ENCODE results near the gene SCAF11. TPM values are rescaled to one million over a fixed set of nuclear protein-coding genes. Genes with fewer than 3 reads are reported as not detected.

The SCAF11 gene
- total RNA-seq, 1 donor from 2014 or later, result 95.6 TPM

- DNase-seq (ENCODE audit: extremely low read depth, low read depth, low spot score), result no peak
Measured at GRCh38 chr12:45986641-45987339, 3.6 kb downstream of the SCAF11 start.

DNA sequence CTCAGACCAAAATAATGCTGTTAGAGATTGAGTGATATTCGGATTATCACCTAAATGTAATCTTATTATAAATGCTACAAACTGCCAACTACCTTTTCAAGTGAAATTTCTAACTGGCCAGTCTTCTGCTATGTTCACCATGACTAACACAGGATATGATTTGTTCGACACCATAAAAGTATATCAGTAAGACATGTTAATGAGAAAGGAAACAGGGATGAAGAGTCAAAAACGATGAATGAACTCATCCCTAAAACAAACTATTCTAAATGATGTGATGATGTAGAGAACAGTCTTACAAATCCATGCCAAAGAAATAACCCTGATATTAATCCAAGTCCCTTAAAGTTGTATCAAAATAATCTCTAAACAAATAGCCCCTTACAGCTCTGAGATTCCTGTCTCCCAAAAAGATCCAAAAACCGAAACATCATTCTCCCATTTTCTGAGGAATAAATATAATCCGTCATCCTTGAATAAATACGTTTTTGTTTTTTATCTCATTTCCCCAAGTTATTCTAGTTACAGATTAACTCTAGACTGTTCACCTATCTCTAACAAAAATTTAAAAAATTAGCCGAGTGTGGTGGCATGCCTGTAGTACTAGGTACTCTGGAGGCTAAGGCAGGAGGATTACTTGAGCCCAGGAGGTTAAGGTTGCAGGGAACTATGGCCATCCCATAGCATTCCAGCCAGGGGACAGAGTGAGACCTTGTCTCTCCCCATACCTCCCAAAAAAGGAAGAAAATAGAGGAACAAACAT, 9.1 kb downstream of the SCAF11 start:
- DNase-seq (ENCODE audit: extremely low read depth, low read depth, low spot score), result no peak

DNA sequence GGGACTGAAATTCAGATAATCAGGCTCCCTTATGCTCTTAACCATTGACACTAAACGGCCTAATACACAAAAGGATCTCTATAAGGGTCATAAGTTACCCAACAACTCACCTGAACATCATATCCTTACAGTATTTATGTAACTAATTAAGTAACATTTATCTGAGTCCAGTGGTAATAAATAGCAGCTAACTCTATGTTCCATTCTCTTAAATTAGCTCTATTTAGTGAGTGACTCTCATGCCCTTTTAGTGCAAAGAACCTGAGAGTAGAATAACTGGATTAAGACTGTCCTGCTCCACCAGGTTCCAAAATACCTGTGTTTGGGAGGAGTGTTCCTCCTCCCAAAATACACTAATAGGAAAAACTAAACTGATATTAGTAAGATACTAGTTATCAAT, 9.8 kb downstream of the SCAF11 start:
- DNase-seq (ENCODE audit: extremely low read depth, low read depth, low spot score), result no peak

DNA sequence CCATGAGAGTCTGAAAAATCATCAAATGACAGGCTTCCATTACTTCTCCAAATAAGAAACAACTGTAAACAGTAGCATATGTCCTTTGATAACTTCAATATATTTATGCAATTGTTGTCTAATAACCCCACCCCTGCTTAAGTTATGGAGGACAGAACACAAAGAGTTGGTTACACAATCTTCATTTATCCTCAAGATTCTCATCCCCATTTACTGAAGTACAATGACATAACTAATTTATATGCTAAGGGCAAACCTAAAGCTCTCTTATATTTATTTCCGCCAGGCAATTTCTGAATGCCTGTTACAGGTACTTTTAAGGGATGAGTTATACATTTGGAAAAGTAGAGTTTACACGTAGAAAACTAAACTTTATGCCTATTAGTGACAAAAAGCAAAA, 12.3 kb downstream of the SCAF11 start:
- DNase-seq (ENCODE audit: extremely low read depth, low read depth, low spot score), result no peak

DNA sequence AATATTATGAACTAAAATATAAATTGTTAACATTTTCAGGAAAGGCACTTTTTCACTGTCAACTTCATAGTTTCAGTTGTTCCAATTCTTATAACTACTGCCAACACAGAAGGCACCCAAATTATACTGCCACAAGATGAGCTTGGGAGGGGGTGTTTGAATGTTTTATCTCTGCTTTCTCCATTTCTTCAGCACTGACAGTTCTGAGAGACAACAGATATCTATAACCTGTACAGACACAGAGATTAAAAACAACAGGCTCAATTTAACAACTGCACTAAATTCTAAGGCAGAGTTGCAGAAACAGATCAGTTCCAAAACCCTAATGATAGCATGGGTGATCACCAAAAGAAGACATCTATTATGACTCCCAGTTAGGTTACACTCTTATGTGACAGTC, 12.8 kb downstream of the SCAF11 start:
- no peak for DNase-seq (ENCODE audit: extremely low read depth, low read depth, low spot score)

- DNase-seq (ENCODE audit: extremely low read depth, low read depth, low spot score), result no peak
Measured at GRCh38 chr12:45975506-45975905, 14.9 kb downstream of the SCAF11 start.

DNA sequence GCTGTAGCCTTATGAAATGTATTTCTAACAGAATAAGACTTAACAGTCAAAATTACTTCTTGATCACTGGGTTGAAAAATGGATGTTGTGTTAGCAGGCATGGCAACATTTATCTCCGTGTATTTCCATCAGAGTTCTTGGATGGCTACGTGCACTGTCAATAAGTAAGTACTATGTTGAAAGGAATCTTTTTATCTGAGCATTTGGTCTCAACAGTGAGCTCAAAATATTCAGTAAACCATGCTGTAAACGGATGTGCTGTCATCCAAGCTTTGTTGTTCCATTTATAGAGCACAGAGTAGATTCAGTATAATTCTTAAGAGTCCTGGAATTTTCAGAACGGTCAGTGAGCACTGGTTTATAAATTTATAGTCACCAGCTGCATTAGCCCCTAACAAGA, 15.5 kb downstream of the SCAF11 start:
- no peak for DNase-seq (ENCODE audit: extremely low read depth, low read depth, low spot score)

DNA sequence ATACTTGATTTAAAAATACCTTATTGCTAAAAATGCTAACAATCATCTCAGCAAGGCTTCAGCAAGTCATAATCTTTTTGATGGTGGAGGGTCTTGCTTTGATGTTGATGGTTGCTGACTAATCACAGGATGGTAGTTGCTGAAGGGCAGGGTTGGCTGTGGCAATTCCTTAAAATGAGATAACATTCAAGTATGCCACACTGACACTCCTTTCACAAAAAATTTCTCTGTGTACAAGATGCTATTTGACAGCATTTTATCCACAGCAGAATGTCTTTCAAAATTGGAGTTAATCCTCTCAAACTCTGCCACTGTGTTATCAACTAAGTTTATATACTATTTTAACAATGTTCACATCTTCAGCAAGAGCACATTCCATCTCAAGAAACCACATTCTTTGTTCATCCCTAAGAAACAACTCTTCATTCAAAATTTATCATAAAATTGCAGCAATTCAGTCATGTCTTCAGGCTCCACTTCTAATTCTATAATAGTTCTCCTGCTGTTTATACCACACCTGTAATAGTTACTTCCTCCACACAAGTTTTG, 16.1 kb downstream of the SCAF11 start:
- no peak for DNase-seq (ENCODE audit: extremely low read depth, low read depth, low spot score)

DNA sequence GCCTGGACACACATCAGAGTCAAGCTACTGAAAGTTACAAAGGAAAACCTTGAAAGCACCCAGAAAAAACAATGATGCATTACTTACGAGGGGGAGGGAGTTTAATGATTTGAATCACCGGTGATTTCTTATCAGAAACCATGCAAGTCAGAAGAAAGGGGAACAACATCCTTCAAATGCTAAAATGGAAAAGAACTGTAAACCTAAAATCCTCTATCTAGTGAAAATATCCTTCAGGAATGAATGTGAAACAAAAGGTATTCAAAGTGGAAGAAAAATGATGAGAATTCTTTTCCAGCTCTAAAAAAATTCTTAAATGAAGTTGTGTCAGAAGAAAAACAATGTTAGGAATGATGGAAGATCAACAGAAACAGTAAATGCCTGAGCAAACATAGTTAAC, 16.8 kb downstream of the SCAF11 start:
- no peak for DNase-seq (ENCODE audit: extremely low read depth, low read depth, low spot score)

DNA sequence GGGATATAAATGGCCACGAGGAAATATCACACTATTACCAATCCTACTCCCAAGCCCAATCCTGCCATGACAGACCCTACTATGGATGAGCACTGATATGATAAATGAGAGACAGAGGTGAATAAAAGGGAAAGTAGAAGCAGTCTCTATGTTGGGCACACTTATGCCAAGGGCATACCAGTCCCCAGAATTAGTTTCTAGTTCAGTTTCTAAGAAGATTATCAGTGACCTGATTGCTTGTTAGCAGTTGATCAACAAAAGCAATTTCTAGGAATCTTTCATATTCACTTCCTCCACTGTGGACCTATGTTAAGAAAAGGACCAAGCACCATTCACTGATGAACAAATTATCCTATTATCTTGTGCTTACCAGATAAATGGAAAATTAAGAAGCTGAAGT, 20.0 kb downstream of the SCAF11 start:
- DNase-seq (ENCODE audit: extremely low read depth, low read depth, low spot score), result no peak

- DNase-seq (ENCODE audit: extremely low read depth, low read depth, low spot score), result no peak
Measured at GRCh38 chr12:45969084-45969483, 21.3 kb downstream of the SCAF11 start.

- DNase-seq (ENCODE audit: extremely low read depth, low read depth, low spot score), result no peak
Measured at GRCh38 chr12:45966486-45966885, 23.9 kb downstream of the SCAF11 start.

DNA sequence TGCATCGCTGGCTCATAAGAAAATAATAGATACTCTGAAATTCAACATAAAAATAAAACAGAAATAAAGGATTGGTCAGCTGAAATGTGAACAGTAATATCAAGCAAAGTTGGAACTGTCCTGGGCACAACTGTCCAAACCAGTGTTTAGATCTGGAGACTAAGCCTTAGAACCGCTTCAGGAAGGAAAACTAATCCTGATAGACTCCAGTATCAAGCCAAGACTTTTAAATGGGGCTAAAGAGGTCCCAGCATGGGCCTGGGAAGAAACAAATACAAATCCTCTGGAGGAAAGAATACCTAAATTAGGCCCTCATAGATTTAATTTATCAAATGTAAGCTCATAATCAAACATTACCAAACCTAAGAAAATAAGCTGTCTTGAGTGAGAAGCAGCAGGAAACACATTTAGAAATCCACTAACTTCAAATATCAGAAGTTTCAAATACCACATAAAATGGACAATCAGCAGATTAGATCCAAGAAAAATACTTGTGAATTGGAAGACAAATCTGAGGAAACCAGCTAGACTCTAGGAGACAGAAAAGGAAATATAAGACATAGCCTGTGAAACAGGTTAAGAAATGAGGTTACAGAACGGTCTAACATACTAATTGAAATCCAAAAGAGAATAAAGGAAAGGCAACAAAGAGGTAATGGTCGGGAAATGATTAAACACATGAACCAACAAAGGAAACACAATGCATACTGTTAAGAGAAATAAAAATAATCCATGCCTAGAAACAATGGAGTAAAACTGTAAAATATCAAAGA, 27.6 kb downstream of the SCAF11 start:
- DNase-seq (ENCODE audit: extremely low read depth, low read depth, low spot score), result no peak

DNA sequence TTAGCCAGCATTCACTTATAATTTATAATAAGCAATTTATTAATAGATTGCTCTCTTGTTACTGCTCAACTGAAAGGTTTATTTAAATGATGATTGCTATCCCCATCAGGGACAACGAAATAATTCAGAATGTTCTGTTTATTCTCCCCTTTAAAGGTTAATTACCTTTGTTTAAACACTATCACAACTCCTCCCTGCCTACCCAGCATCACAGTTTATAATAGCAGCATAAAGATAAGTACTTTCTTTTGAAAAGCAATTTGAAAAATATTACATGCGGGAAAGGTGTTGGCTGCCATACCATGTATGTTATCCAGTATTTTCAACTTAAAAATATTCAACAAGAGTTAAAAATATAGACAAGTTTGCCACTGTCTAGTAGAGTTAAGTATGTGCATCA, 30.6 kb downstream of the SCAF11 start:
- no peak for DNase-seq (ENCODE audit: extremely low read depth, low read depth, low spot score)

- no peak for DNase-seq (ENCODE audit: extremely low read depth, low read depth, low spot score)
Measured at GRCh38 chr12:45959025-45959424, 31.3 kb downstream of the SCAF11 start.

GRCh38 chr12:45948546-45948945, 41.8 kb downstream of the SCAF11 start:
- no peak for DNase-seq (ENCODE audit: extremely low read depth, low read depth, low spot score)

DNA sequence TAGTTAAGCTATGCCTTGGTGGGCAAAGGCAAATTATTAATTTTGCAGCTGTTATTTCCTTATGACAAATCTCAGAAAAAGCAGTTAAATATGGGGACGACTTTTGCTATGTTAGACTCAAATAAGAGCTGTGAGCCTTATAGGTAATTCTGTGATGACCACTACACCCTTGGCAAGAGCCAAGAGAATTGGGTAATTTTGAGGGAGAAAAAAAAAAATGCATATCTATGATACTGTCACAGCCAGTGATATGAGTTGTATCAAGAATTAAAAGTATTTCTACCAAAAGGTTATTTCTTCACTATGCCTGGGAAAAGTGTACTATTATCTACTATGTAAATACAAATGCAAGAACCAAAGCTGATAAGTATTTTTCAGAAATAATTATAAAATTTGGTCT, 43.9 kb downstream of the SCAF11 start:
- DNase-seq (ENCODE audit: extremely low read depth, low read depth, low spot score), result no peak

DNA sequence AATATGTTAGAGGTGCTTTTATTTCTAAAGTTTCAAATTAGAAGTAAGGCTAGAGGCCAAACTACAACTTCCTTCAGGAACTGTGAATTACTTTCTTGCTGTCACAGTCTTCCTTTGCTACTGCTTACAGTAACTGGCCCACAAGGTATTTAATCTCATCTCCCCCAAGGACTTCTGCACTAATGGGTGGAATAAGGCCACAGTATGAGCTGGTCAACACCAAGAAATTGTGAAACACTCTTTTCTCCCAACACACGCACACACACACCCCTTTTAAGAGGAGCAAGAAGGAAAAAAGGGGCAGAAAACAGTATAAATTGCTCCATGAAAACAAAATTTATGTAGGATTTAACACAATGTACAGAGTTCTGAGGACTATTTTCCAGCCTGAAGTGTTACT, 45.6 kb downstream of the SCAF11 start:
- DNase-seq (ENCODE audit: extremely low read depth, low read depth, low spot score), result no peak

- DNase-seq (ENCODE audit: extremely low read depth, low read depth, low spot score), result no peak
Measured at GRCh38 chr12:45939759-45940158, 50.6 kb downstream of the SCAF11 start.

DNA sequence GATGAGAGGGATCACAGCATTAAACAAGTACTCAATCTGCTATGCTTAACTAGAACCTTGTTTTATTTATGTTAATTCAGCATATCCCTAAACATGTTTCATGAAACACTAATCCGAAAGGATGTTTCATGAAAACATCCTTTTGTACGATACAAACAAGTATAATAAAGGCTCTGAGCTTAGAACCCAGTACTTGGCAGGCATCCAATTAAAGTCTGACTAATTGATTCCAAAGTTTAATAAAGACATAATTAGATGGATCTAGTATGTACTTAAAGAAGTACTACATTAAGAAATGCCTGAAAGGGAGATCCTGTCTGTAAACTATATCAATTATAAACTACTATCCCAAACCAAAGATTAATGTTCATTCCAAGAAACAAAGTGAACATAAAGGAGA, 51.8 kb downstream of the SCAF11 start:
- DNase-seq (ENCODE audit: extremely low read depth, low read depth, low spot score), result no peak

GRCh38 chr12:45934956-45935355, 55.4 kb downstream of the SCAF11 start:
- DNase-seq (ENCODE audit: extremely low read depth, low read depth, low spot score), result no peak

Data from glomerular endothelial cell (primary cell).